ENCODE results near the gene ACOT8. TPM values are rescaled to one million over a fixed set of nuclear protein-coding genes. Genes with fewer than 3 reads are reported as not detected.

ACOT8 gene
- total RNA-seq, 1 donor from 2014 or later = 33.8 TPM

GRCh38 chr20:45848421-45848820 lies 8.8 kb downstream of the ACOT8 start:
- TF ChIP-seq CTCF (IDR thresholded peaks at IDR 0.05; ENCODE audit: partially characterized antibody, unreplicated experiment) = no peak
- Mint-ChIP-seq H3K27me3 (ENCODE audit: unreplicated experiment) (peaks cover 4% of the 10 kb centered on the region), H3K36me3 (ENCODE audit: unreplicated experiment) (no peaks in the 10 kb centered on the region), H3K27ac (ENCODE audit: unreplicated experiment) (no peak overlapping the region), H3K4me3 (ENCODE audit: unreplicated experiment) (no peak overlapping the region), H3K9me3 (ENCODE audit: unreplicated experiment) (no peaks in the 10 kb centered on the region), H3K4me1 (ENCODE audit: low read depth, unreplicated experiment) (no peaks in the 10 kb centered on the region)
- DNase-seq = no peak

- H3K27ac Mint-ChIP-seq (ENCODE audit: unreplicated experiment) = no peak overlapping the region
- peaks cover 2% of the 10 kb centered on the region for H3K27me3 Mint-ChIP-seq (ENCODE audit: unreplicated experiment)
- H3K36me3 Mint-ChIP-seq (ENCODE audit: unreplicated experiment) = no peaks in the 10 kb centered on the region
- no peak overlapping the region for H3K4me3 Mint-ChIP-seq (ENCODE audit: unreplicated experiment)
- TF ChIP-seq CTCF (IDR thresholded peaks at IDR 0.05; ENCODE audit: partially characterized antibody, unreplicated experiment) = no peak
- H3K9me3 Mint-ChIP-seq (ENCODE audit: unreplicated experiment) = no peaks in the 10 kb centered on the region
- no peak for DNase-seq
- no peaks in the 10 kb centered on the region for H3K4me1 Mint-ChIP-seq (ENCODE audit: low read depth, unreplicated experiment)
Measured at GRCh38 chr20:45845452-45845851, 11.7 kb downstream of the ACOT8 start.

GRCh38 chr20:45843506-45843905 lies 13.7 kb downstream of the ACOT8 start:
- H3K4me3 Mint-ChIP-seq (ENCODE audit: unreplicated experiment) = no peak overlapping the region
- no peak overlapping the region for H3K27ac Mint-ChIP-seq (ENCODE audit: unreplicated experiment)
- peaks cover 2% of the 10 kb centered on the region for H3K27me3 Mint-ChIP-seq (ENCODE audit: unreplicated experiment)
- TF ChIP-seq CTCF (IDR thresholded peaks at IDR 0.05; ENCODE audit: partially characterized antibody, unreplicated experiment) = no peak
- no peaks in the 10 kb centered on the region for H3K4me1 Mint-ChIP-seq (ENCODE audit: low read depth, unreplicated experiment)
- no peak for DNase-seq
- H3K36me3 Mint-ChIP-seq (ENCODE audit: unreplicated experiment) = no peaks in the 10 kb centered on the region
- H3K9me3 Mint-ChIP-seq (ENCODE audit: unreplicated experiment) = no peaks in the 10 kb centered on the region

- Mint-ChIP-seq H3K9me3 (ENCODE audit: unreplicated experiment) (no peaks in the 10 kb centered on the region), H3K4me1 (ENCODE audit: low read depth, unreplicated experiment) (no peaks in the 10 kb centered on the region), H3K27ac (ENCODE audit: unreplicated experiment) (no peak overlapping the region), H3K4me3 (ENCODE audit: unreplicated experiment) (no peak overlapping the region), H3K27me3 (ENCODE audit: unreplicated experiment) (peaks cover 2% of the 10 kb centered on the region), H3K36me3 (ENCODE audit: unreplicated experiment) (no peaks in the 10 kb centered on the region)
- DNase-seq = no peak
- no peak for TF ChIP-seq CTCF (IDR thresholded peaks at IDR 0.05; ENCODE audit: partially characterized antibody, unreplicated experiment)
Measured at GRCh38 chr20:45842169-45842812, 14.9 kb downstream of the ACOT8 start.

- Mint-ChIP-seq H3K27me3 (ENCODE audit: unreplicated experiment) (peaks cover 2% of the 10 kb centered on the region), H3K27ac (ENCODE audit: unreplicated experiment) (no peak overlapping the region), H3K4me1 (ENCODE audit: low read depth, unreplicated experiment) (no peaks in the 10 kb centered on the region), H3K36me3 (ENCODE audit: unreplicated experiment) (no peaks in the 10 kb centered on the region), H3K4me3 (ENCODE audit: unreplicated experiment) (no peak overlapping the region), H3K9me3 (ENCODE audit: unreplicated experiment) (no peaks in the 10 kb centered on the region)
- no peak for DNase-seq
- TF ChIP-seq CTCF (IDR thresholded peaks at IDR 0.05; ENCODE audit: partially characterized antibody, unreplicated experiment) = no peak
Measured at GRCh38 chr20:45841407-45842129, 15.6 kb downstream of the ACOT8 start.
